Measurements from ENCODE around the gene PTCD3.

Gene PTCD3

GRCh38 chr2:86074811-86075210 lies 31.2 kb upstream of the PTCD3 start:
- H3K27me3 ChIP-seq (replicated peaks; ENCODE audit: control insufficient read depth, insufficient read depth, low read length) = no peaks in the 10 kb centered on the region
- peaks cover 41% of the 10 kb centered on the region for H3K36me3 ChIP-seq (ENCODE audit: control insufficient read depth, insufficient read depth, low read length)
- no peak for TF ChIP-seq CTCF (IDR thresholded peaks at IDR 0.05; ENCODE audit: insufficient read depth, low read length, poor library complexity, severe bottlenecking)
- DNase-seq (ENCODE audit: extremely low read depth, insufficient read length) = no peak
- no peak overlapping the region for H3K4me3 ChIP-seq (replicated peaks; ENCODE audit: low read depth, low read length)

- H3K36me3 ChIP-seq (ENCODE audit: control insufficient read depth, insufficient read depth, low read length) = peaks cover 43% of the 10 kb centered on the region
- H3K27me3 ChIP-seq (replicated peaks; ENCODE audit: control insufficient read depth, insufficient read depth, low read length) = no peaks in the 10 kb centered on the region
- TF ChIP-seq CTCF (IDR thresholded peaks at IDR 0.05; ENCODE audit: insufficient read depth, low read length, poor library complexity, severe bottlenecking) = no peak
- DNase-seq (ENCODE audit: extremely low read depth, insufficient read length) = no peak
- no peak overlapping the region for H3K4me3 ChIP-seq (replicated peaks; ENCODE audit: low read depth, low read length)
These were observed 30.1 kb upstream of the PTCD3 start for GRCh38 chr2:86075886-86076285.

GRCh38 chr2:86078774-86079545 lies 27.1 kb upstream of the PTCD3 start:
- DNase-seq (ENCODE audit: extremely low read depth, insufficient read length) = no peak
- Histone ChIP-seq H3K36me3 (ENCODE audit: control insufficient read depth, insufficient read depth, low read length) (peaks cover 38% of the 10 kb centered on the region), H3K27me3 (replicated peaks; ENCODE audit: control insufficient read depth, insufficient read depth, low read length) (no peaks in the 10 kb centered on the region), H3K4me3 (replicated peaks; ENCODE audit: low read depth, low read length) (no peak overlapping the region)
- TF ChIP-seq CTCF (IDR thresholded peaks at IDR 0.05; ENCODE audit: insufficient read depth, low read length, poor library complexity, severe bottlenecking) = peak; percentile 70

GRCh38 chr2:86079981-86080911 lies 25.8 kb upstream of the PTCD3 start:
- peaks cover 30% of the 10 kb centered on the region for H3K36me3 ChIP-seq (ENCODE audit: control insufficient read depth, insufficient read depth, low read length)
- peak; percentile 66 for DNase-seq (ENCODE audit: extremely low read depth, insufficient read length)
- H3K4me3 ChIP-seq (replicated peaks; ENCODE audit: low read depth, low read length) = no peak overlapping the region
- no peaks in the 10 kb centered on the region for H3K27me3 ChIP-seq (replicated peaks; ENCODE audit: control insufficient read depth, insufficient read depth, low read length)
- peak; percentile 86 for TF ChIP-seq CTCF (IDR thresholded peaks at IDR 0.05; ENCODE audit: insufficient read depth, low read length, poor library complexity, severe bottlenecking)

GRCh38 chr2:86081724-86082123 lies 24.3 kb upstream of the PTCD3 start:
- H3K36me3 ChIP-seq (ENCODE audit: control insufficient read depth, insufficient read depth, low read length) = peaks cover 26% of the 10 kb centered on the region
- no peak for DNase-seq (ENCODE audit: extremely low read depth, insufficient read length)
- no peak for TF ChIP-seq CTCF (IDR thresholded peaks at IDR 0.05; ENCODE audit: insufficient read depth, low read length, poor library complexity, severe bottlenecking)

More at GRCh38 chr2:86081724-86082123, 24.3 kb upstream of the PTCD3 start:
- no peak overlapping the region for H3K4me3 ChIP-seq (replicated peaks; ENCODE audit: low read depth, low read length)
- no peaks in the 10 kb centered on the region for H3K27me3 ChIP-seq (replicated peaks; ENCODE audit: control insufficient read depth, insufficient read depth, low read length)
